ENCODE measurements around the gene GRIN2A.

Gene GRIN2A

GRCh38 chr16:9805109-9805508 is 377.1 kb downstream of the GRIN2A start:
- no peak for DNase-seq

DNA sequence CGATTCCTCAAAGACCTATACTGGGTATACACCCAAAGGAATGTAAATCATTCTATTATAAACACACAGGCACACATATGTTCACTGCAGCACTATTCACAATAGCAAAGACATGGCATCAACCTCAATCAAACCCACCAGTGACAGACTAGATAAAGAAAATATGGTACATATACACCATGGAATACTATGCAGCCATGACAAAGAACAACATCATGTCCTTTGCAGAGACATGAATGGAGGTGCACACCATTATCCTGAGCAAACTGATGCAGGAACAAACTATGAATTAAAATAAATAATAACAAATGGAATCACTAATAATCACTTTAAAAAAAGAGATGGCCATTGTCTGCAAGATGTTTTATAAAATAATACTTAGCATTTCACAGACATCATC is 380.1 kb downstream of the GRIN2A start:
- no peak for DNase-seq

GRCh38 chr16:9801651-9802050 is 380.6 kb downstream of the GRIN2A start:
- DNase-seq, result no peak

GRCh38 chr16:9800186-9800738 is 382.0 kb downstream of the GRIN2A start:
- no peak for DNase-seq

GRCh38 chr16:9798952-9799580 is 383.2 kb downstream of the GRIN2A start:
- DNase-seq, result no peak

DNA sequence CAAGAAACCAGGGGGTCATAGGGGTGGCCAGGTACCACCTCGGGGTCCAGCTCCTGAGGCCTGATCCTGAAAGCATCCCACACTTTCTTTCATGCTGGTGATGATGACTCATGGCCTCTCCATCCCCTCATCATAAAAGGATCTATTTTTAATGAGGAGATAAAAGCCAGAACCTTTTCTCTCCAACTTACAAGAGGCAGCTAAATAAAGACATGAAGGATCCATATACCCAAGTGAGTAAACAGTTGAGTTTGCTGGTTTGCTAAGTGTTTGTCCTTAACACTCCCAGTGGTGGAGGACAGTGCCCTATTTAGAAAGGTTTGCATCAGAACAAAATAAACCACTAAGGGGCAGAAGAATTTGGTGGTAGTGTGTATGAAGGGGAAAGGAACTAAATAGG is 383.8 kb downstream of the GRIN2A start:
- DNase-seq, result no peak

DNA sequence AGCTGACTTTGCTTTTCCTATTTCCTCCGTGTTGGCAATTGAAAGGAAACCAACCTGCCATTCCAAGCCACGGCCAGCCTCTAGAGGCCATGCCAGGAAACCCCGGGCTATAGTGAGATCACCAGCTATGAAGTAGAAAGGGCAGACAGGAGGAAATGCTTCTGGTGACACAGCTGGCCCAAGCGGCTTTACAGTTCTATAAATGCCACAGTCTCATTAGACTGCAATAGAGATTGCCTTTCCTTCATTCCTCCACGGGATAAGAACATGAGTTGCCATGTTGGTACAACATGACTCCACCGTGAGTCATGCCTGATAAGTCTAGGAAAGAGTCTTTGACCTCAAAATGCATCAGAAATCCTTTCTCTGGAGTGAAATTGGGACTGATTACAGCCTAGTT is 384.9 kb downstream of the GRIN2A start:
- no peak for DNase-seq

GRCh38 chr16:9793623-9794022 is 388.6 kb downstream of the GRIN2A start:
- no peak for DNase-seq

GRCh38 chr16:9791556-9791955 is 390.7 kb downstream of the GRIN2A start:
- no peak for DNase-seq

DNA sequence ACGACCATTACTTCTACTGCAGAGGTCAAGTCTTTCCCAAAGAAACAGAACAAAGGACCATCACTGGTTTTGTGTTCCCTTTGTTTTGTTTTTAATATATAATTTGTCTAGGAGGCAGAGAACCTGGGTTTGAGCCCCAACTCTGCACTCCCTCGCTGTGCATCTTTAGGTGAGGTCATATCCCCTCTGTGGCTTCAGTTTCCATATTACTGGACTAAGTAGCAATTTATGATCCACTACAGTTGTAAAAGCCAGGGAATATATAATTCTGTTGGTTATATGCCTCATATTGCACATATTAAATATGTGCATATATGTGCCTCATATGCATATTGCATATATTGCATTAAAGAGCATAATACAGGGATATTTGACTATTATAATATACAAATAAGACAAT is 392.0 kb downstream of the GRIN2A start:
- DNase-seq, result no peak

DNA sequence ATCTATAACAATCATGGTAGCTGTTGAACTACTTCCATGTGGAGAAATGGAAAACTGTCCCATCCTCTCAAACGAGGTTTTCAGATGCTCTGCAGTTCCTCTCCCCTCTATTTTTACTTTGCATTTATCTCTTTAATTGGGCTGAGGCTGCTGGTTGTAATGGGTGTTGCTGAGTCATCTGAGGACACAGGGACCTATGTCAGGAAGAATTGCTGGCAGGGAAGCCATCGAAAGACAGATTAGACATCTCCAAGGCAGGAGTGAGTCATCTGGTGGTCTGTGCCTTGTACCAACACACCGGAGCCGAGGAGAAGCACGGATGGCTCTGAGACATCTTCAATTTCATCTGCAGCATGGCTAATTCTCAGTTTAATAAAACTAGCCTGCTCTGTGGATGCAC is 394.5 kb downstream of the GRIN2A start:
- DNase-seq, result no peak

DNA sequence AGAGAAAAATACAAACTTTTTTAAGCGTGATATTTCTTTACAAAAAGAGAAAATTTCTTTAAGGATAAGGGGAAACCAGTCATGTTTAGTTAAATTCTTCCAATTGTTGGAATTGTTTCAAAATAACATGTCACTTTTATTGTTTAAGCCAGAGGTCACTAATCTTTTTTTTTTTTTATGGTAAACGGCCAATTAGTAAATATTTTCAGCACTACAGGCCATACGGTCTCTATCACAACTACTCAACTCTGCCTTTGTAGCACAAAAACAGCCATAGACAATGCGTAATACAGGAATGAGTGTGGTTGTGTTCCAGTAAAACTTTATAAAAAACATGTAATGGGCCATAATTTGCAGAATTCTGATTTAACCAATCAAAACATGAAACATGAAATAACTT is 401.4 kb downstream of the GRIN2A start:
- no peak for DNase-seq

DNA sequence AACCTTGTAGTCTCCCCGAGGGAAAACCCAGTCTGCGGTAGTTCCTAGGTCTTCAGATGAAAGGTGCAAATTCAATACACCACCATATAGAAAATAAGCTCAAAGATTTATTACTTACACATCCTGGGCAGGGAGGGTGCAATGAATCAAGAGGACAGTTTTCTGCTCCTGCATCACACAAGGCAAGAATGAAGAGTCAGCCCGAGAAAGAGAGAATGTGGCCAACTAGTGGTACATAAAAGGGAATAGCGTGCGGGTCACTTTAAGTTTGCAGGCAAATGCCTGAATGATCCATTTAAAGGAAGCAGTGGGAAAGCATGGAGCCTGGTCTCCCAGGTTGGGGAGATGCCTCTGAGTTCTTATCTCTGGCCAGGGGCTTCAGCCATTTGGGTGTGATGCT is 403.4 kb downstream of the GRIN2A start:
- DNase-seq, result no peak

DNA sequence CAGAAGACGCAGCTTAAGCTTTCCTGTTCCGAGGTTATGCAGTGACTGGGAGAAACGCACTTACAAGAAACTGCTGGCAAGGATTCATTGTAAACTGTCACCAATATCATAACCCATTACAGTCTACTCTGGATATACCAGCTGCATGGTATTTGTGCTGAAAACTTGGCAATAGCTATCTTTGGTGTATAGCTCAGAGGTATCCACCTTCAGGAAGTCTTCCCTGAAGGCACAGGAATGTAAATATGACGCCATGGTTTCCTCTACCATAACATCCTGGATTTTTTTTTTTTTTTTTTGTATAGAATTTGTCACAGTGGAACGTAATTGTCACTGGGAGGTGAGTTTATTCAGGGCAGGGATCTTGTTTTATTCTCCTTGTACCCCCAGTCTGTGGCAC is 406.2 kb downstream of the GRIN2A start:
- no peak for DNase-seq

GRCh38 chr16:9773289-9773688 is 408.9 kb downstream of the GRIN2A start:
- DNase-seq, result no peak

DNA sequence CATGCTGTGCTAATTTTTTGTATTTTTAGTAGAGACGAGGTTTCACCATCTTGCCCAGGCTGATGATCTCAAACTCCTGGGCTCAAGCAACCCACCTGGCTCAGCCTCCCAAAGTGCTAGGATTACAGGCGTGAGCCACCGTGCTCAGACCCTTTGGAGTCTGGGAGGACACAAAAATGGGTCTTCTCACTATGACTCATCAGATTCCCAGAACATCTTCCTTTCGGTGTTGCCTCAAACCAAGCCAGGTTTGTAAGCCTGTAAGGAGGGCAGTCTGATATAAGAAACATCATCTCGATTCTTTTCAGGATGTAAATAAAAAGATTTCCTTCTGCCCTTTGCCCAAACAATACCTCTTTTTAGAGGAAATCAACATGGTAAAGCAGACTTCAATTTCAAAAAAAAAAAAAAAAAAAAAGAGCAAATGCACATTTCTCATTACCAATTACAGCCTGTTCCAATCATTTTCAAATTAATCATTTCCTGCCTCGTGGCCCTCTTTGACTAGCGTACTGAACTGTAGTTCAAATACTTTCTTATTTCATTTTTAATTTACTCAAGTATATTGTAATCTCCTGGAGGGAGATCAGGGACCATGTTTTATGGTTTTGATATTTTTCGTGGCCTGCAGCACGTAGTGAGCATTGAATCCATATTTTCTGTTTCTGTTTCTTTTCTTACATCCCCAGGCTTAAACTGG is 409.6 kb downstream of the GRIN2A start:
- DNase-seq, result no peak

GRCh38 chr16:9766891-9767290 is 415.3 kb downstream of the GRIN2A start:
- no peak for DNase-seq

- DNase-seq, result no peak
These were observed 418.7 kb downstream of the GRIN2A start for GRCh38 chr16:9763505-9763904.

GRCh38 chr16:9761870-9762269 is 420.4 kb downstream of the GRIN2A start:
- no peak for DNase-seq

GRCh38 chr16:9757687-9758086 is 424.5 kb downstream of the GRIN2A start:
- DNase-seq, result no peak

DNA sequence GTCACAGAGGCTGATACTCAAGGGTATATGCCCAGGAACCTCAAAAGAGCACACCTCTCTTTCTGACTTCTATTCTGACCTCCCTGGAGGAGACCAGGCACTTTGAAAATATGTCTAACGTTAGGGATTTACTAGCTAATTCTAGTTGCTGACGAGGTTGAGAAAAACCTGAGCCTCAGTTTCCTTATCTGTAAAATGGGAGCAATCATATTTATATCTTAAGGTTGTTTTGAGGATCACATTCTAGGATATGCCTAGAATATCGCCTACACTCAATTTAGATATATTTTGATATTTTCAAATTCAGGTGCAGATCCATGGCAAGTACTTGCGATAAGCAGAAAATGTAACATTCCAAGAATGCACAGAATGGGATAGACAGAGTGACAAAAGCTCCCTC is 425.8 kb downstream of the GRIN2A start:
- DNase-seq, result no peak

GRCh38 chr16:9755081-9755480 is 427.1 kb downstream of the GRIN2A start:
- no peak for DNase-seq

DNA sequence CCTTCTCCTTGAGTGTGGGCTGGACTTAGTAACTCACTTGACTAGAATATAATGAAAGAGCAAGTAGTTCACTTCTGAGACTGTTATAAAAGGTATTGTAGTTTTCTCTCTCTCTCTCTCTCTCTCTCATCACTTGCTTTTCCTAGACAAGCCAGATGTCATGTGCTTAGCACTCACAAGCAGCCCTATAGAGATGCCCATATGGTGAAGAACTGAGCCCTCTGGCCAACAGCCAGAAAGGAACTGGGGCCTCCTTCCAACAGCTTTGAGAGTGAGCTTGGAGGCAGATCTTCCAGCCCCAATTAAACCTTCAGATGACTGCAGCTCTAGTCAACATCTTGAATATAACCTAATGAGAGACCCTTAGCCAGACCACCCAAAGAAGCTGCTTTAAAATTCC is 440.5 kb downstream of the GRIN2A start:
- no peak for DNase-seq

- DNase-seq, result no peak
These were observed 442.9 kb downstream of the GRIN2A start for GRCh38 chr16:9739301-9739700.

GRCh38 chr16:9738690-9739089 is 443.5 kb downstream of the GRIN2A start:
- no peak for DNase-seq
